Stimulated activated CD4-positive, alpha-beta T cell treated with anti-CD3 and anti-CD28 coated beads, TNF-alpha, amount 100 ng/mL, for 48 hours (primary cell): ENCODE results near the gene UBA7.
"Not testable (repeated sequence)": the region's sequence is repeated elsewhere in the genome, so short reads cannot be mapped to it uniquely, and the experiment has no call there.

Experiments used
- DNase-seq, 3 donors: peaks; one replicate each; pipeline ENCODE4 v3.0.0-alpha.2; 2020; ENCODE audit warnings: low read depth in 3 of 3

The UBA7 gene

GRCh38 chr3:49785565-49786356 is 28.0 kb downstream of the UBA7 start:
- DNase-seq: peak in 1 of 3 donors; percentile 35

- not testable (repeated sequence) for DNase-seq
Observed at GRCh38 chr3:49782277-49782676, 31.5 kb downstream of the UBA7 start.

- DNase-seq: no peak
Observed at GRCh38 chr3:49781415-49782199, 32.1 kb downstream of the UBA7 start.

GRCh38 chr3:49780975-49781365 is 32.8 kb downstream of the UBA7 start:
- DNase-seq: not testable (repeated sequence)

- no peak for DNase-seq
Observed at GRCh38 chr3:49780080-49780974, 33.4 kb downstream of the UBA7 start.

GRCh38 chr3:49779358-49780079 is 34.2 kb downstream of the UBA7 start:
- no peak for DNase-seq

GRCh38 chr3:49776101-49776500 is 37.7 kb downstream of the UBA7 start:
- DNase-seq: not testable (repeated sequence)

- DNase-seq: no peak
Observed at GRCh38 chr3:49775538-49775937, 38.2 kb downstream of the UBA7 start.

GRCh38 chr3:49772703-49773102 is 41.0 kb downstream of the UBA7 start:
- DNase-seq: no peak

GRCh38 chr3:49771340-49771938 is 42.3 kb downstream of the UBA7 start:
- DNase-seq: no peak

- no peak for DNase-seq
Observed at GRCh38 chr3:49769926-49770325, 43.8 kb downstream of the UBA7 start.

- DNase-seq: no peak
Observed at GRCh38 chr3:49769286-49769915, 44.4 kb downstream of the UBA7 start.

GRCh38 chr3:49763981-49764380 is 49.8 kb downstream of the UBA7 start:
- DNase-seq: no peak

GRCh38 chr3:49761661-49762060 is 52.1 kb downstream of the UBA7 start:
- DNase-seq: no peak

- DNase-seq: no peak
Observed at GRCh38 chr3:49759226-49759625, 54.5 kb downstream of the UBA7 start.

GRCh38 chr3:49757197-49757596 is 56.6 kb downstream of the UBA7 start:
- no peak for DNase-seq

GRCh38 chr3:49756036-49756435 is 57.7 kb downstream of the UBA7 start:
- DNase-seq: no peak
